Body of pancreas (tissue), 4 donors: ENCODE results near the gene ROR1. TPM values are rescaled to one million over a fixed set of nuclear protein-coding genes. Genes with fewer than 3 reads are reported as not detected.

Source experiments
- ATAC-seq: fragments of 150-250 bp; one replicate; pipeline ENCODE4 v1.9.1; 2016
- DNase-seq, 4 donors: peaks; one replicate each; pipeline ENCODE4 v3.0.0-alpha.2; 2019
- H3K27ac ChIP-seq, 4 donors: fragments of 200-600 bp; sonication (generic); 1 replicate in 3 of 4; 2 replicates in 1 of 4; pipeline versions ENCODE4 v1.5.1 to v1.6.1; 2016 to 2019; ENCODE audit warnings: mild to moderate bottlenecking in 1 of 4, mixed read lengths in 1 of 4, moderate library complexity in 1 of 4
- H3K27me3 ChIP-seq, 2 donors: fragments of 200-600 bp; sonication (generic); one replicate each; pipeline ENCODE4 v1.6.0; 2016; ENCODE audit warnings: mild to moderate bottlenecking in 1 of 2
- H3K36me3 ChIP-seq, 2 donors: fragments of 200-600 bp; sonication (generic); replicated peaks in 1 of 2; 2 replicates each; pipeline ENCODE4 v1.5.1; 2016; ENCODE audit warnings: low read depth in 2 of 2; ENCODE audit not compliant: insufficient read depth in 1 of 2
- H3K4me1 ChIP-seq: fragments of 200-600 bp; sonication (generic); one replicate; pipeline ENCODE4 v1.6.0; 2016
- H3K4me3 ChIP-seq, 2 donors: fragments of 200-600 bp; sonication (generic); 1 replicate in 1 of 2; 2 replicates in 1 of 2; pipeline ENCODE4 v1.5.1; 2016 to 2019
- H3K9me3 ChIP-seq, 3 donors: fragments of 200-600 bp; sonication (generic); 1 replicate in 2 of 3; 2 replicates in 1 of 3; pipeline ENCODE4 v1.5.1; 2016
- CTCF ChIP-seq, 7 experiments: fragments of 450-650 bp in 4 of 7; fragments of 200-600 bp in 3 of 7; sonication (generic) in 3 of 7; IDR thresholded peaks; one replicate each; pipeline ENCODE4 v1.5.1; 2016 to 2019; ENCODE audit warnings: antibody characterized with exemption in 7 of 7
- POLR2A ChIP-seq, 3 donors: fragments of 450-650 bp; IDR thresholded peaks; one replicate each; pipeline ENCODE4 v1.6.1; 2016; ENCODE audit warnings: antibody characterized with exemption in 3 of 3, mild to moderate bottlenecking in 2 of 3
- WGBS, 2 donors: methylation state at CpG; one replicate each; pipeline ENCODE4 v1.1.5; 2017; 5-methylcytosine and 5-hydroxymethylcytosine counted together
- intact Hi-C: fragments of 100-400 bp; cut with DNase I; formaldehyde crosslinking; loops from one replicate; pipeline ENCODE4 v1.15.1; 2023
- total RNA-seq, 2 donors: library from RNA; depleted of rRNA; stranded (reverse); fragments of >200 nt; gene quantifications; one replicate each; pipeline ENCODE4 v1.1.0, GENCODE V29; 2016

ROR1 gene
- total RNA-seq, 2 donors from 2014 or later = 26.7 to 56.0 TPM

- Histone ChIP-seq H3K4me1 (no peaks in the 10 kb centered on the region), H3K27ac (no peak overlapping the region), H3K36me3 (no peaks in the 10 kb centered on the region), H3K27me3 (no peaks in the 10 kb centered on the region), H3K4me3 (no peak overlapping the region), H3K9me3 (no peaks in the 10 kb centered on the region)
- TF ChIP-seq CTCF (IDR thresholded peaks at IDR 0.05) (no peak), POLR2A (IDR thresholded peaks at IDR 0.05) (no peak)
- WGBS, 2 donors = 64 to 68% methylated on average over 5 to 6 of the region's 6 CpGs
- ATAC-seq (no peak), DNase-seq (no peak)
- intact Hi-C loops = no loop called here
These were observed 26.4 kb upstream of the ROR1 start for GRCh38 chr1:63747445-63747844.

GRCh38 chr1:63748046-63748580 lies 25.7 kb upstream of the ROR1 start:
- H3K9me3 ChIP-seq = no peaks in the 10 kb centered on the region
- no peak for TF ChIP-seq POLR2A (IDR thresholded peaks at IDR 0.05)
- no peak for TF ChIP-seq CTCF (IDR thresholded peaks at IDR 0.05)
- no peaks in the 10 kb centered on the region for H3K27me3 ChIP-seq
- H3K27ac ChIP-seq = no peak overlapping the region
- ATAC-seq = no peak
- WGBS, 2 donors = 53 to 55% methylated on average over 4 of the region's 4 CpGs
- H3K36me3 ChIP-seq = no peaks in the 10 kb centered on the region
- no peak overlapping the region for H3K4me3 ChIP-seq
- no peaks in the 10 kb centered on the region for H3K4me1 ChIP-seq
- intact Hi-C loops = no loop called here
- no peak for DNase-seq

- DNase-seq = no peak
- intact Hi-C loops = no loop called here
- Histone ChIP-seq H3K4me1 (no peaks in the 10 kb centered on the region), H3K9me3 (no peaks in the 10 kb centered on the region), H3K4me3 (no peak overlapping the region), H3K36me3 (no peaks in the 10 kb centered on the region), H3K27ac (no peak overlapping the region), H3K27me3 (no peaks in the 10 kb centered on the region)
- WGBS, 2 donors = 86 to 91% methylated on average over 5 of the region's 5 CpGs
- no peak for ATAC-seq
- TF ChIP-seq POLR2A (IDR thresholded peaks at IDR 0.05) (no peak), CTCF (IDR thresholded peaks at IDR 0.05) (no peak)
These were observed 25.2 kb upstream of the ROR1 start for GRCh38 chr1:63748641-63749040.

- Histone ChIP-seq H3K4me1 (no peaks in the 10 kb centered on the region), H3K27ac (no peak overlapping the region), H3K9me3 (no peaks in the 10 kb centered on the region), H3K27me3 (no peaks in the 10 kb centered on the region), H3K36me3 (no peaks in the 10 kb centered on the region), H3K4me3 (no peak overlapping the region)
- no peak for DNase-seq
- intact Hi-C loops = no loop called here
- 89 to 95% methylated on average over 3 of the region's 3 CpGs for WGBS, 2 donors
- no peak for TF ChIP-seq CTCF (IDR thresholded peaks at IDR 0.05)
- no peak for ATAC-seq
These were observed 23.1 kb upstream of the ROR1 start for GRCh38 chr1:63750721-63751120.

- intact Hi-C loops = no loop called here
- no peaks in the 10 kb centered on the region for H3K9me3 ChIP-seq
- ATAC-seq = no peak
- H3K4me1 ChIP-seq = no peaks in the 10 kb centered on the region
- TF ChIP-seq CTCF (IDR thresholded peaks at IDR 0.05) (no peak), POLR2A (IDR thresholded peaks at IDR 0.05) (no peak)
- H3K4me3 ChIP-seq = no peak overlapping the region
- no peaks in the 10 kb centered on the region for H3K36me3 ChIP-seq
- no peak for DNase-seq
- no peaks in the 10 kb centered on the region for H3K27me3 ChIP-seq
- 33 to 68% methylated on average over 1 of the region's 1 CpG for WGBS, 2 donors
- no peak overlapping the region for H3K27ac ChIP-seq
These were observed 21.6 kb upstream of the ROR1 start for GRCh38 chr1:63752176-63752575.
